Endometrium (tissue), 2 donors: Measurements from ENCODE around the gene EPHB2.
"Not testable (repeated sequence)": the region's sequence is repeated elsewhere in the genome, so short reads cannot be mapped to it uniquely, and the experiment has no call there.

Experiments
- FAIRE-seq: peaks from 2 replicates; lab custom pipeline; 2012; peaks lifted over from hg19 to GRCh38; lab: Jason Lieb, UNC
- donor health status: control.
- donor health status: control.

The EPHB2 gene

DNA sequence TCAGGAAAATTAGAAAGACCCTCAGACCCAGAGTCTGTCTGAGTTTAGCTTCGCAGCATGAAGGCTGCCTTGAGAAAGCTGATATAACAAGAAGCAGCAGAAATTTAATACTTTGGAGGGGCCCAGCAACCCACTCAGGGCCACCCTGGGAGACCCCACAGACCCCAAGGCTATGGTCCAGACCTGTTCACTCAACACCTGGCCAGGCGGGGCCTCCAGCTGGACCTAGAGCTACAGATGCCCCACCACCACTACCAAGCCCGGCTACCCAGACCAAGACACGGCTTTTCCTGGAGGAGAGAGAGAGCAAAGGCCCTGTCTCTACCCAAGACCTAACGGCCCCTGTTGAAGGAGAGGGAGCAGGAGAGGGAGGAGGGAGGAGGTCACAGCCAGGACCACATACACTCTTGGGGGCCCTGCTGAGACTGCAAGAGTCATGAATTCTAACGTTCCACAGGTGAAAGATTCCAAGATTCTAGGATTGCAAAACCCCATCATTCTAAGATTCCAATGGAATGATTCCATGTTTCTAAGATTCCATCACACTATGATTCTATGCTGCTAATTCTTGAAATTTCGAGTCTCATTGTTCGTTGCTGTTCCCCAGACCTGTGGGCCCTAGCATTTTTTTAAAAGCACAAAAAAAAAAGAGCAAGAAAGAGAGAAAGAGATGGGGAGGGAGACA, 208.8 kb downstream of the EPHB2 start:
- no peak for FAIRE-seq

GRCh38 chr1:22920026-22920733, 209.5 kb downstream of the EPHB2 start:
- FAIRE-seq: no peak

- no peak for FAIRE-seq
These were observed 210.3 kb downstream of the EPHB2 start for GRCh38 chr1:22920734-22921451.

DNA sequence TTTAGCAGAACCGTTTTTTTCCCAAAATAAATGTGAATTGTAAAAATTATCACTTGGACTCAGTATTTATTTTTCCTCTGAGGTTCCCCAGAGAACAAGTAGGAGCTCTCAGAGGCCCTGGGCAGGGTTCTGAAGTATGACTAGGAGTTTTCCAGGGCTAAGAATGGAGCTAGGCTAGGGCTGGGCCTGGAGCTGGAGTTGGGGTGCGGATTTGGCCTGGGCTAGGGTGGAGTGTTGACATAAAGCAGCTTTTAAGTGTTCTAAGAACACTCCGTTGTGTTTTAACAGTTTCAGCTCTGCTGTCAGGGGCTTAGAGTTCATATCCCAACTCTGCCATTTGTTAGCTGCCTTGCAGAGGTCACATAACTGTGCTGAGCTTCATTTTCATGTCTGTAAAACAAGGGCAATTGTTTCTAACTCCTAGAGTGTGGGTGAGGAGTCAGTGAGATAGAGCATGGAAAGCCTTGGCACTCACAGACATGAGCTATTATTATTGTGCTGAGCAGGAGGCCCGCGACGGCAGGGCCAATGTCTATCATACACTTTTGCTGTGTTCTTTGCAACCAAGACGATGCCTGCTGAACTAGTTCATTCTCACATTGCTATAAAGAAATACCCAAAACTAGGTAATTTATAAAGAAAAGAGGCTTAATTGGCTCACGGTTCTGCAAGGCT, 210.9 kb downstream of the EPHB2 start:
- FAIRE-seq: no peak

DNA sequence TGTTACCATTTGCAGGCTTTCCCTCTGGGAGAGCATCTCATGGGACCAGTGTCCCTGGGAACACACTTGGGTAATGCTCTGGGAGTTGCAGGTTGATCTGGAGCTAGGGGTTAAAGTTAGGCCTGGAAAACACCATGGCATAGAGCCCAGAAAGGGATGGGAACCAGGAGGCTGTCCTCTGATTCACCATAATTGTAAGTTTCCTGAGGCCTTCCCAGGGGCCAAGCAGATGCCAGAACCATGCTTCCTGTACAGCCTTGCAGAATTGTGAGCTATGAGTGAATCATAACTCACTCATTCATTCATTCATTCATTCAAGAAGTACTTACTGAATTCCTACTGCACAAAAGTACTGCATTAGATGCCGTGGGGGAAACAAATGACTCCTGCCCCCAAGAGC, 212.0 kb downstream of the EPHB2 start:
- FAIRE-seq: no peak

- no peak for FAIRE-seq
These were observed 214.5 kb downstream of the EPHB2 start for GRCh38 chr1:22925111-22925510.

DNA sequence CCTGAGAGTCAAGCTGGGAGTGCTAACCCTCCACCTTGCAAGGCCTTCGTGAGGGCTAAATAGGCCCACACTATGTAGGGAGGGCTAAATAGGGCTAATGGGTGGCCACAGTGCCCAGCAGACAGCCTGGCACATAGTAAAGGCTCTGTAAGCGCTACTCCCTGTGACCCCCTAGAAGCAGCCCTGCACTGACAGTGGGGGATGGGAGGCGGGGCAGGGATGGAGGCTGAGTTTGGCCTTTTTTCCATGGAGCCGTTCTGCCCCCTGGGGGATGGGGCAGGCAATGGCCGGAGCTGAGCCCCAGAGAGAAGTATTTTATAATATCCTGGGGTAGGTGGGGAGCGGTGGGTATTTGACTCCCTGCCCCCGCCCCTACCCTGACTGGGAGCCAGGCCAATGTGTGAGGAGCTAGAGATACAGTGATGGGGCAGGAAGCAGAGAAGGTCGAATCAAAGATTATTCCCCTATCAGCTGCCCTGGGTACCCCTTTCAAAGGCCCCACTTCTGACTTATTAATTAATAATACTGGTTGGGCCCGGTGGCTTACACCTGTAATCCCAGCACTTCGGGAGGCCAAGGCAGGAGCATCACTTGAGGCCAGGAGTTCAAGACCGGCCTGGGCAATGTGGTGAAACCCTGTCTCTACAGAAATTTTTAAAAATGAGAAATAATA, 219.7 kb downstream of the EPHB2 start:
- no peak for FAIRE-seq

DNA sequence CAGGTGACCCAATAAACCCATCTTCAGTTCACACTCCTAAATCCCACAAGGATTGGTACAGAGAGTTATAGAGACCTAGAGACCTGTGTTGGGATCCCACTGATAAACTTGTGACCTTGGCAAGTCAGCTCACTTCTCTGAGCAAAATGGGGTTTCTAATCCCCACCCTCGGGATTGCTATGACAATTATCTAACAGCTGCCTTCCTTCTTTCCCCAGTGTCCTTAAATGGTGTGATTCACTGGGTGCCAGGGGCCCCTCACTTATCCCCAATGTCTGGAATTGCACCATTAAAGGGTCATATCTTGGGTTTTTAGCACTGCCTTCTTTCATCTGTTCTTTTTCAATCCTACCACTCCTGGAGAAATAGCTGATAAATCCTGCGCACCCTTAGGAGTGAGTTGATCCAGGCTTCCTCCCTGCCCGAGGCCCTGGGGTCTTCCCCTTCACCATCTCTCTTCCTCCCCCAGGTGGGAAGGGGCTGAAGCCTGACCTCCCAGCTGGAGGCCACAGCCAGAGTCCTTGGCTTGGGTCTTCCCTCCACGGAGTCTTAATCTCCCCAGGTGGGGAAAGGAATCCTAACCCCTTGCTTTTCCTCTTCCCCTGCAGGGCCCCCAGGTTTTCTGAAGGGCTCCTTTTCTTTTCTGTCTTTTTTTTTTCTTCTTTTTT, 222.3 kb downstream of the EPHB2 start:
- no peak for FAIRE-seq

DNA sequence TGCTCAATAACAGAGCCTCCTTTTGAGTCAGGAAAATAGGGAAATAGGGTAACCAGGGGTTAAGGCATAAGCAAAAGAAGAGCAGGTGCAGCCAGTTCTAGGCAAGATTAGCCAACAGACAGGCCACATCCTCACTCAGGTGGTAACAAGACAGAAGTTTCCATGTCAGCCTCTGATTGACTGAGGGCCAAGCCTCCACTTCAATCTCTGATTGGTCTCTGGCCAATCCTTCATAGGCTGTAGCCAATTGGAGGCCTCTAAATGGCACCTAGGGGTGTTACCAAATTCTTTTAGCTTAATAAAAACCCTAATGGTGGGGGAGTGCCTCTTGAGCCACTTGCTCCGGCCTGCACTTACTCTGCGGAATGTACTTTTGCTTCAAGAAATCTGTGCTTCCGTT, 224.8 kb downstream of the EPHB2 start:
- FAIRE-seq: no peak

GRCh38 chr1:22936681-22937080, 226.0 kb downstream of the EPHB2 start:
- no peak for FAIRE-seq

DNA sequence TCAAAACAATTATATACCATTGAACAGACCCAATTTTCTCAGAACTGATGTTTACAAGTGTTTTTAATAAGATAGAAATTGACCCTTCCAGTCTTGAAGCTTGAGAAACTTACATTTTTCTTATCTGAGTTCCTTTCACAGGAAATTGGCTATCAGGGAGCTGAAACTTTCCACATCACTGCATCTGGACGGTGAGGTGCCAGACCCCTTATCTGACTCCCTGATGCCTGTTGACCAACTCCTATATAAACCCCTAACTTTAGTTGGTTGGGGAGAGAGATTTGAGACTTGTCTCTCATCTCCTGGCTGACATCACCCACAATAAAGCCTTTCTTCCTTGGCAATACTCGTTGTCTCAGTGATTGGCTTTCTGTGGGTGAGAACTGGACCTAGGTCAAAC, 230.6 kb downstream of the EPHB2 start:
- FAIRE-seq: no peak

- no peak for FAIRE-seq
These were observed 233.9 kb downstream of the EPHB2 start for GRCh38 chr1:22944346-22945055.

DNA sequence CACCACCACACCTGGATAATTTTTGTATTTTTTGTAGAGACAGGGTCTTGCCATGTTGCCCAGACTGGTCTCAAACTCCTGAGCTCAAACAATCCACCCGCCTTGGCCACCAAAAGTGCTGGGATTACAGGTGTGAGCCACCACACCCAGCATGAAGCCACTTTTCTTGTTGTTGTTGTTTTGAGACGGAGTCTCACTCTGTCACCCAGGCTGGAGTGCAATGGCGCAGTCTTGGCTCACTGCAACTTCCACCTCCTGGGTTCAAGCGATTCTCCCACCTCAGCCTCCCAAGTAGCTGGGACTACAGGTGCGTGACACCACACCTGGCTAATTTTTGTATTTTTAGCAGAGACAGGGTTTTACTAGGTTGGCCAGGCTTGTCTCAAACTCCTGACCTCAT, 234.5 kb downstream of the EPHB2 start:
- not testable (repeated sequence) for FAIRE-seq

GRCh38 chr1:22949822-22950331, 239.2 kb downstream of the EPHB2 start:
- peak; percentile 15 for FAIRE-seq

- no peak for FAIRE-seq
These were observed 241.2 kb downstream of the EPHB2 start for GRCh38 chr1:22951796-22952195.

DNA sequence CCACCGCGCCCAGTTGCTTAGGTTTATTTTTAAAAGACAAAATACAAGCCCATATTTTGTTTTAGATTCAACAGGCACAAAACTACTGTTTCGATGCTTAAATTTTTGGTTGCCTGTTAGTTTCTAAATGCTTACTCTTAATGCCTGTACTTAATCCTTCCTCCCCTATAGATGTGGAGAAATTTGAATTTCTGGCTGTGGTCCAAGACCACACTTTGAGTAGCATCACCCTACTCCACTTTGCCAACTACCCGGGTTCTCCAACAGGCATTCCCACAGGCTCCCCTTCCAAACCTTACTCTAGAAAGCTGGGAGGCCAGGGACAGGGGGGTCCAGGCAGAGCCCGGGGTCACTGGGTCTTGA, 242.0 kb downstream of the EPHB2 start:
- no peak for FAIRE-seq

GRCh38 chr1:22953057-22953739, 242.6 kb downstream of the EPHB2 start:
- FAIRE-seq: no peak

DNA sequence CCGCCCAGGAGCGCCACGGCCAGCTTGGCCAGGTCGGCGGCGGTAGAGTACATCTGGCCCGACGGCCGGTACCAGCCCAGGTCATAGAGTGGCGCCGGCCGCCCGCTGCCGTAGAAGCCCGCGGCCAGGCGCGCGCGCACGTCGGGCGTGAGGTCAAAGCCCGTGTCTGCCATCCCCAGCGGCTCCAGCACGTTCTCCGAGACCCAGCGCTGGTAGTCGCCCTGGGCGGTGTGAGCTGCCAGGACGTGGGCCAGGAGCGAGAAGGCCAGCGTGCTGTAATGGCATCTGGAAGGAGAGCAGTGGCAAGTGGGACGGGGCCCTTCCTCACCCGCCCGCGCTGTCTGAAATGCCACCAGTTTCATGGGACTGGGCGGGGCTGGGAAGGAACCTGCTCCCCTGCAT, 243.1 kb downstream of the EPHB2 start:
- no peak for FAIRE-seq

DNA sequence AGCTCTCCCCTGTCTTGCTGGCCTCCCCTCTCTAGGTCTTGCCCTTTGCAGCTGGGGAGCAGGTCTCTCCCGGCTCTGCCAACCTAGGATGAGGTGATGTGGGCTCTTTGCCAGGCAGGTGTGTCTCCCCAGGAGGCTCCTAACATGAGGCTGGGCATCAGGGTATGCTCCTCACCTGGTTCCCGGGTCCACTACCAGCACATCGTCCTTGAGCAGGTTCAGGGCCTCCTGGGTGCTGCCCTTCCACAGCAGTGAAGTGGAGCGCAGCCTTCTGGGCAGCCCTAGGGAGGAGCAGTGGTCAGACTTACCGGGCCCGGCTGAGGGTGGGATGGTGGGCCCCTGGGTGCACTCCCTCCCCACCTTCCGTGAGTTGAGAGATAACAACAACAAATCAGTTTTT, 244.5 kb downstream of the EPHB2 start:
- FAIRE-seq: no peak

- FAIRE-seq: no peak
These were observed 246.4 kb downstream of the EPHB2 start for GRCh38 chr1:22957066-22957465.
